IPS-NIHi11 (cell line): ENCODE data around the gene COL5A2.

Experiments used
- DNase-seq: peaks from one replicate; pipeline ENCODE4 v3.0.0; 2012; ENCODE audit warnings: mixed read lengths, low spot score

COL5A2 gene

DNA sequence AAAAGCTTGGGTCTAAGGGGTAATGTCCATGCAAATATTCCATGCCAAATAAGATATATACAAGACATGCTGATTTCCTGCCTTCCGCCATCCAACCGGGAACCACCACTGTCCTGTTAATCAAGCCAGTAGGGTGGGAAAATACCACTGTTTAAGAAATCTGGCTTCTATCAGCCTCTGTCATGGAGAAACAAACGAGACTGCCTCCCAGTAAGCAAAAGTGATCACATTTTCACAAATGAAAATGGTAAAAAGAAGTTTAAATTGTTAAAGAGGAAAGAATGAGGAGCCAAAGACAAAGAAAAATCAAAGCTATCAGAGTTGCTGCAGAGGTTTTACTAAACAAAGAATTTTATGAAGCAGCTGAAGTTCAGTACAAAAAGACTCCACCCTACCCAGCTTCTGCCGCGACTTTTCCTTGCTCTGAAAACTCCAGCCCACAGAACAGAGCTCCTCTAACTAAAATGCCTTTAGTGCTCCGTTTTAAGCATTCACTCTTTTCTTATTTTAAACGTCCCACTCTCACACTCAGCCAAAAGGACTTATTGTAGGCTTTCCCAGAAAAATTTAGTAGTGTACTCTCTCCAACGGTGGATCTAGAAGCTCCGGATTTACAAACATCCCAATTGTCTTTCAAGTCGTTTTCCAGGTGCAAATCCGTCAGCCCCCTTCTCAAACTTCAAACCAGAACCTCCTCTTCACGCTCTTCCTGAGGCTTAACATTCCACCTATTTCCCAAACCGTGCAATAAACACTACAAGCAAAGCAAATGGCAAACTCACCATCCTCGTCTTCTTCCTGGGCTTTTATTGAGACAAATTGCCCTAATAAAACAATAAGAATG, 613 bp downstream of the COL5A2 start:
- peak; percentile 38 for DNase-seq

DNA sequence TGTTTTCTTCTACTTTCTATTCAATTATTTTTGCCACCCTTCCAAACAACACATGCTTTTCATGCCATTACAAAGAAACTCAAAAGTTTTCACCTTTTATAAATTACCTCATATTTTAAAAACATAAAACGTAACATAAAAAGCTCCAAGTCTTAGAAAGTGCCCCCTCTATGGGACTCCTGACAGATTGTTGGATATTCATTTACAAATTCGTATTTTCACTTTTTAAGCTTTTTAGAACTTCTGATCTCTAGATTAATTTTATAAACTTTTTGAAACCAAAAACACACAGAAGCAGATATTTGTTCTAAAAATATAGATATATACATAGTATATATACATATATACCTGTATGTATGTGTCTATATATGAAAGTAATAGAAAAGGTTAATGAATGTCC, 1.5 kb downstream of the COL5A2 start:
- no peak for DNase-seq

DNA sequence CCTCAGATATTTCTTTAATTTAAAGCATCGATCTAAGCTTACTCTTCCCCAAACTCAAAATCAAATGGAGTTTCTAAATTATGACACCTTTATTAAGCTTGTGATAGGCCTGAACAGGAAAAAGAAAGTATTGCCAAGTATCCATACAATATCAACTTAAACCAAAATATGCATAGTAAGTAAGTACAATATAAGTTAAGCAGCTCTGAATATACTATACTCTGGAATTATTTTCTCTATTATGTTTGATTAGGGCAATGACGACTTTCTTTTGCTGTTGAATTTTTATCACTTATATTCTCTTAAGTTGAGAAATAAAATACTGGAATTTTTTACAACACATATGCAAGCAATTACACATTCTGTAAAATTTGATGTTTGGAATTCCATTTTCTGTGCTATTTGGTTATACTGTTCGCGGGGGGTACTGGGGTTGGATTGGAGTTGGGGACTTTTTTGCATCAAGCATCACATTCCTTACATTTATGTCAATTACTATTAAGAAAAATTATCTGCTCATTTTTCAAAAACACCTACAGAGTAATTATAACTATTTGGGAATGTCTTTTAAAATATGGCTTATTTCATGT, 2.2 kb downstream of the COL5A2 start:
- DNase-seq, result no peak

- no peak for DNase-seq
Observed at GRCh38 chr2:189176516-189176915, 3.0 kb downstream of the COL5A2 start.

GRCh38 chr2:189175869-189176433, 3.6 kb downstream of the COL5A2 start:
- DNase-seq, result no peak

- DNase-seq, result no peak
Observed at GRCh38 chr2:189171956-189172609, 7.5 kb downstream of the COL5A2 start.

DNA sequence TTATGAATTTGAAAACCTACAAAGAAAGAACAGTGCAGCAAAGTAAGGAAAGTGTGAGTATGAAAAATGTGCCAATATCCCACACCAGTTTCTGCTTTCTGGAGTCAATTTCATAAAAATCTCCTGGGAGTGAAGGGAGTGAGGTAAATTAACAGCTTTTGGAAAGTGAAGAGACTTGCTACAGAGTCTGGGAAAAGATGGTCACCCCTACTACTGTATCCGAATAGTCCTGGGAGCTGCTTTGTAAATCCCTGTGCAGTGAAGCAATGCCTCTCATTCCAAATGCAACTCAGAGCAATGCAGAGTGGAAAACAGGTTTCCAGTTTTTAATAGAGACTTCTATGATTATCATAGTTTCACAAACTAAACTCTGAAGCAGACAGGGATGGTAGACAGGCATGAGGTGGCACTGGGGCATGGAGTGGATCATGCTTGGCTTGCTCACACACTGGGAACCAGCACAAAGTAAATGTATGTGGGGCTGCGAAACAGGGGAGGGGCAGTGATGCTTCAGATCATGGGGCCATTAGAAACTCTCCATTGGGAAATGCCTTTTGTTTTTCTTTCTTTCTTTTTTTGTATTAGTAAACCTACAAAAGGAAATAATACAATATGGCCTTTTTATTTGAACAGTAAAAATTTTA, 10.6 kb downstream of the COL5A2 start:
- no peak for DNase-seq

DNA sequence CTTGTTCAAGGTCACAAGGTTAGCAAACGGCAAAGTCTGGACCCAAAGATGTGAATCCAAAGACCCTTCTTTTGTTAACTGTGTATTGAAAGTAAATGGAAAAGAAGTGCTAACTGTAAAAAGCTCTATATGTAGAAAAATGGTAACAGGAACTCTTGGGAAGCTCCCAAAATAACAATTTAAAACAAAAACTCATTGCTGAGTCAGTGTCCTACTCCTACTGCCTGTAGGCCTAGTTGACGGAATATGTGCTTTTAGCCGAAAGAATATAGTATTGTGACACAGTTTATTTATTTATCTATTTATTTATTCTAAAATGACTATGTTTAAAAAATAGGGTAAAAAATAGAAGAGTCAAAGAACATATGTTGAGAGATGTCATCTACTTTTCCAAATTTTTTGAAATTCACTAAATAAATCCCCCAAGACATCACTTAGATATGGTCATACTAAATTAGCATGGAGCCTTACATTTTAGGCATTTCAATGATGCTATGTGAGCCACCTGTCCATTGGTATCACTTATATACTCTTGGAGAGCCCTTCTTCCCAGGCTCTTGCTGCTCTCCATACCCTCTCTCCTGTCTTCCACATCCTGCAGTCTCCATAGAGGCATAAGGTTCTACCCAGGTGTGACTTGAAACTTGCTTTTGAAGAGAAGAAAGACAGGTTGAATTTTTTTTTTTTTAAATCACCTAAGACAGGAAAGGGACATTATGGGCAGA, 13.7 kb downstream of the COL5A2 start:
- no peak for DNase-seq

DNA sequence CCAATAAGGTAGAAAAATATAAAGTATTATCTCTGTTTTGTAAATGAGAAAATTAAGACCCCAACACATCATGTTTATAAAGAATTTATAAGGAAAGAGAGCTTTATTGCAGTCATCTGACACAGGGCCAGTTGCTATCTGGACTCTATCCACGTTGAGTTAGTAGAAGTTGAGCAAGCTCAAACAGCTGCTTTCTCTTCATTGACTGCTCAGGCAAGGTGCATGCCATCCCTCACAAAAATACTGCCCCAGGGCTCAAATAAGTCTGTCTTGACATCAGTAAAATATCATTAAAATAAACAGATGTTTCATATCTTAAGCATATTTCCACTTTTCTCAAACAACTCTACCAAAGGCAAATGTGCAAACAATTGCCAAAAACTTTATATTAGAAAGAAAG, 14.8 kb downstream of the COL5A2 start:
- DNase-seq, result no peak

- no peak for DNase-seq
Observed at GRCh38 chr2:189163889-189164288, 15.7 kb downstream of the COL5A2 start.

- DNase-seq, result no peak
Observed at GRCh38 chr2:189162566-189162965, 17.0 kb downstream of the COL5A2 start.

DNA sequence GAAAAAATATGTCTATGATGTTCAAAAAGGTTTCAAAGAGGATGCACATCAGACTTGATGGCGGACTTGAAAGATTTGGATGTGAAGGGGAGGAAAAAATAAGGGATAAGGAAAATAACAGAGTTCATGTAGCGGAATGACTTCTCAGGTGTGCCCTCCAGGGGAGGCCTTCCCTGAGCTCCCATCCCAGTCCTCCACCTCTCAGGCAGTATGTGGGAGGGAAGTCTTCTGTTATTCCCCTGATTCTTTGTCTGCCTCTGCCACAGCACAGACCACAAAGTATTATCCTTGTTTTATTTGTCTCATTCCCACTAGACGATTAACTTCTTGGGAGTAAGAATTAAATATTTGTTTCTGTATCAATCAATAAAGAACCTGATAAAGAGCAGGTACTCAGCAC, 17.7 kb downstream of the COL5A2 start:
- peak; percentile 24 for DNase-seq

- DNase-seq, result no peak
Observed at GRCh38 chr2:189159717-189160116, 19.8 kb downstream of the COL5A2 start.

- DNase-seq, result no peak
Observed at GRCh38 chr2:189159273-189159672, 20.3 kb downstream of the COL5A2 start.

- DNase-seq, result no peak
Observed at GRCh38 chr2:189157939-189158338, 21.6 kb downstream of the COL5A2 start.

GRCh38 chr2:189157456-189157855, 22.1 kb downstream of the COL5A2 start:
- no peak for DNase-seq

DNA sequence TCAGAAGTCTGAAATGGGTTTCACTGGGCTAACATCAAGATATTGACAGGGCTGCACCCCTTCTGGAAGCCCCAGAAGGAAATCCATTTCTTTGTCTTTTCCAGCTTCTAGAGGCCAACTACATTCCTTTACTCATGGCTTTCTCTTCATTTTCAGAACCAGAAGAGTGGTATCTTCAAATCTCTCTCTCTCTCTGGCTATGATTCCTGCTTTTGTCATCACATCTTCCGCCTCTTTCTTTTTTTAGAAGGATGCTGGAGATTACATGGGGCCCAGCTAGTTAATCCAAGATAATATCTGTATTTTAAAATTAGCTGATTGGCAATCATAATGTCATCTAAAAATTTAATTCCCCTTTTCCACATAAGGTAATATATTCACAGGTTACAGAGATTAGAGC, 23.8 kb downstream of the COL5A2 start:
- DNase-seq, result no peak

- no peak for DNase-seq
Observed at GRCh38 chr2:189153619-189154018, 25.9 kb downstream of the COL5A2 start.

DNA sequence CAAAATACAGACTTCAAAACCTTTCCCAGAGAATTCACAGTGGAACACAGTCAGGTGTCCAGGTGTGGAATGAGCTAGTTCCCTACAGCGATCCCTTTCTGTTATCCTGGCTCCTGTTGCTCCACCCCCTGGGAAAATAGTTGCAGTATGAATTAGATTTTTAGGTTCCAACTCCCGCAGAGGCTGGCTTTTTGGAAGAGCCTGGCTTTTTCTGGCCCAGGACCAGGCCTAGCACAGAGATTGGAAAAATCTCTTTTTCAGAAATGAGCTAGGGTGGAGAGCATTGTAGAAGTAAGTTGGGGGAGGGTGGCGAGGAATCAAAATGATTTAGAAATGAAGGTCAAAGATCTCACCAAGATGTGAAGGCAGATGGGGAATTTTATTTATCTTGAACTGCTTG, 27.1 kb downstream of the COL5A2 start:
- no peak for DNase-seq

DNA sequence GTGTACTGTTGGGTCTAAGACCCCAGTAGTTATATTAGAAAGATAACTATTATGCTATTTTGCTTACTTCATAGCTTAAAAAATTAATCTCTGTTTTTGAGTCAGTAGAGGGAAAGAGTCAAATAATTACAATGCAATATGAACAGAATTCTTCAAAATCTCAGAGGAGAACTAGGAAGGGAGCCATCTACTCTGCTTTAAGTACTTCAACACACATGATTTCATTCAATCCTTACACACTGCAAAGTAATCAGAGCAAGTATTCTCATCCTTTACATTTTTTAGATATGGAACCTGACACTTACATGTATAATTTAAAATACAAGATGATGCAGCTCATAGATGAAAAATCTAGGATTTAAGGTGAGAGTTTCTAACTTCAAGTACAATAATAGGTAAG, 27.7 kb downstream of the COL5A2 start:
- DNase-seq, result no peak

- DNase-seq, result no peak
Observed at GRCh38 chr2:189150033-189150432, 29.5 kb downstream of the COL5A2 start.

DNA sequence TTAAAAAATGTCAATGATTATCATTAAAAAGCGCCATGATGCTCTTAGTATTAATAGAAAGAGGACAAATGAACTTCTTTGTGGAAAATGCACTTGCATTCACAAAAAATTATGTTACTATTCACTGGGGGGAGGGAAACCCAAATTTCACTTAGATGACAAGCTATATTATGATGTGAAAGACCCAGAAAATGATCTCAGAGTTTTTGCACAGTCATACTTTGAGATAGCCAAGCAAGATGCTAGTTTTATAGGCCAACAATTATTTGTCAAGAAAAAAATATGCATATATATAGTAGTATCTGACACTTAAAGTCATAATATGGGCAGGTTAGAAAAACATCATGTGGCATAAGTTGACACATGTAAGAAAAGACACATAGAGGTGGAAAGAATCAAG, 31.6 kb downstream of the COL5A2 start:
- DNase-seq, result no peak
